ENCODE data around the gene PDK2.
A peak's percentile ranks its signal among the peaks of the same experiment; 100 is the strongest.

Gene PDK2

DNA sequence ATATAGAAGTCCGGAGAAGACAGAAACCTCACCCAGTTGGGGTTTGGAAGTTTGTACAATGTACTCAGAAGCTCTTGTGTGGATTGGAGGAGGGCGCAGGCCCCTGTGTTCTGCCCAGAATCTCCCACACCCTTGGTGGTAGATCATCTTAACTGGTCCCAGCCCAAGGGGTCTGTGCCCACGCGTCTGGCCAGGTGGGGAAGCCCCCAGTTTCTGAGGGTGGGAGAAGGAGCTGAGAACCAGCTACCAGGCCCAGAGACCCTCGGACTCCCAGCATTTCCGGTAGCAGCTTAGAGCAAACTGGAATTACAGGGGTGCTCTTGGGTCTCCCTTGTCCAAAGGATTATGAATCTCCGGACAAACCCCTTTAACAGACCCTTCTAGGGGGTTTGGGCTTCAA, 57.6 kb downstream of the PDK2 start:
- DNase-seq, result no peak

DNA sequence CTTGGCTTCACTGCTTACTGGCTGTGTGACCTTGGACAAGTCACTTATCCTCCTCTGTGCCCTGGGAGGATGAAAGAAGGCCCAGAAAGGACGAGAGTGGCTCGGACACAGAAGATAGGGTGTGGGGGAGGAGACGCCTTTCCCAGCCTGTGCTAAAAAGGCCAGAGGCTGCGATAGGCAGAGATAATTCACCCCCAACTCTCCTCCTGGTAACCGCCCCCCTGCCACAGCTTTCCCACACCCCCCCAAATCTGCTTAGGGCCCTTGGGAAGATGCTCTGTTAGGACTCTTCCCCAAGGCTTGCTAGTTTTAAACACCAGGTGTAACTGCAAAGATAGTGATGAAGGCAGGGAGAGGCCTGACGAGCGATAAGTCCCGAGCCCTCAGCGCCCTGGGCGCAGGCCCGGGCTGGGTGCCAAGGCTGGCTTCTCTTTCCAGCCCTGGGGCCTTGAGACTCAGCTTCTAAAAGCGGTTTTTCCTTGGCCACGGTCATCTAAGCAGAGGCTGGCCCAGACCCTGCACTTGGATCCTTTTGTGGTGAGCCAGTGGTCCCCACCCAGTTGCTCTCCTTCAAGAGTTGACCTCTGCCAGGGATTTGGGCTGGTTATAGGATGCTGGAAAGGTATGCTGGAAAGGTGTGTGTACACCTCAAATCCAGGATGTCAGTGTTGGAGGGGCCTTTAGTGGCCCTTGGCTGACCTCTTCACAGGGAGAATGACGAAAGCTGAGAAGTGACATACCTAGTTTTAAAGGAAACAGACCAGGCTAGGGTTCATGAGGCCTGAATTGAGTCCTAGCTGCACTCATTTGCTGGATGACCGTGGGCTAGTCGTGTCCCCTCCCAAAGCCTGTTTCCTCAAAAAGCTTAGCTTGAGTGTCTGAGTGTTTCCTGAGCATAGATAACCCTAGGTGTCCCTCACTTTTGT, 58.8 kb downstream of the PDK2 start:
- no peak for DNase-seq

DNA sequence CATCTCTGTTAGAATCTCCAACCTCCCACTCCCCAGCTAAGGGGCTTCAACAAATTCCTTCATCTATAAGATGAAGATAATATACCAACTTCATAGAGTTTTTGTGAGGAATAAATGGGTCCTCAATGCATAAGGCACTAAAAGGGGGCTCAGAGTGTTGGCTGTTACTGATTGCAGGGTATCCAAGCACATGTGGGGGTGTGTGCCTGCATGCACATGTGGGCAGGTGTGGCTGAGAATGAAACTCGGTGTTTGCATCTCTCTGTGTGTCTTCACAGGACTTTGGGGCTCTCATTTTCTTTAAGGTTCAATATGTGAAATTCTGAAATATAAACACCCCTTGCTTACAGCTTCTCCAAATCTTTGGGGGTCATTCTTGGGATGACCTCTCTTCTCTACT, 59.5 kb downstream of the PDK2 start:
- no peak for DNase-seq

DNA sequence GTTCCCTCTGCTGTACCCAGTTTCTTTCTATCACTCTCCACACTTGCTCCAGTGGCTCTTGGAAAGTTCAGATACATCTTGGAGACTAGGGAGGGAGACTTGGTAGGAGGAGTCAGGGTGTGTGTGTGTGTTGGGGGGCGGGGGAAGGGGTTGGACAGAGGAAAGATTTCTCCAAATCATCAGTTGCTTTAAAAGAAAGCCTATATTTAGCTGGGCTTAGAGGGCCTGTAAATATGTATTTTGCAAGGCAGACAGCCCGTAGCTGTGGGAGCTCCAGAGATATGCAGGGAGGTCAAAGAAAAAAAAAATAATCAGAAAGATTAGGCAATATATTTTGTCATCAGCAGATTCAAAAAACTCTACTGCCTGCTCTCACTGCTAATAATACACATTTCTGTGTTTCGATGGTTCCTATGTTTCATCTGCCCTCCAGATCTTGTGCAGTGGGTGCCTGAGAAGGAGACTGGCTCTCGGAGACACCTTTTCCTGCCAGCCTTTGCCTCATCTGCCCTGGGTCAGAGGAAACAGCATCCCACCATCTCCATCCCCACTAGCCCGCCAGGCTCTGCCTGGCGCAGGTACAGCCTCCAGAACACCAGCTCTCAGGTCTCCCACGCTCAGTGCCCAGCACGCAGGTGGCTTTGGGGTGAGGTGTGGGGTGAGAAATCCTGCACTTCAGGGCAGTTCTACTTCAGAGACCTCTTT, 60.1 kb downstream of the PDK2 start:
- DNase-seq, result no peak

DNA sequence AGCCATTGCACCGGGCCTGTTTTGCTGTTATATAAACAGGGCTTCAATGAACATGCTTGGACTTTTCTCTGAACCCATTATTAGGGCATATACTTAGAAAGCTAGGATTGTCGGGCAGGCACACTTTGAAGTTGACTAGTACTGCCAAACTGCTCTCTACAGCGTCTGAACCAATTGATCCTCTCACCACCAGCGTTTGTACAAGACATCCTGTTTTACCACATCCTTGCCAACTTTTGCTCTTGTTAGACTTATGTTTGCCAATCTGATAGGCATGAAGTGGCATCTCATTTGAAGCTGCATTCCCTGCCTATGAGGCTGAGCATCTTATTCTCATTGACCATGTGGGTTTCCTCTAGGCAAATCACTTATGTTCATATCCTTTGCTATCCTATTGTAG, 62.7 kb downstream of the PDK2 start:
- DNase-seq, result no peak

DNA sequence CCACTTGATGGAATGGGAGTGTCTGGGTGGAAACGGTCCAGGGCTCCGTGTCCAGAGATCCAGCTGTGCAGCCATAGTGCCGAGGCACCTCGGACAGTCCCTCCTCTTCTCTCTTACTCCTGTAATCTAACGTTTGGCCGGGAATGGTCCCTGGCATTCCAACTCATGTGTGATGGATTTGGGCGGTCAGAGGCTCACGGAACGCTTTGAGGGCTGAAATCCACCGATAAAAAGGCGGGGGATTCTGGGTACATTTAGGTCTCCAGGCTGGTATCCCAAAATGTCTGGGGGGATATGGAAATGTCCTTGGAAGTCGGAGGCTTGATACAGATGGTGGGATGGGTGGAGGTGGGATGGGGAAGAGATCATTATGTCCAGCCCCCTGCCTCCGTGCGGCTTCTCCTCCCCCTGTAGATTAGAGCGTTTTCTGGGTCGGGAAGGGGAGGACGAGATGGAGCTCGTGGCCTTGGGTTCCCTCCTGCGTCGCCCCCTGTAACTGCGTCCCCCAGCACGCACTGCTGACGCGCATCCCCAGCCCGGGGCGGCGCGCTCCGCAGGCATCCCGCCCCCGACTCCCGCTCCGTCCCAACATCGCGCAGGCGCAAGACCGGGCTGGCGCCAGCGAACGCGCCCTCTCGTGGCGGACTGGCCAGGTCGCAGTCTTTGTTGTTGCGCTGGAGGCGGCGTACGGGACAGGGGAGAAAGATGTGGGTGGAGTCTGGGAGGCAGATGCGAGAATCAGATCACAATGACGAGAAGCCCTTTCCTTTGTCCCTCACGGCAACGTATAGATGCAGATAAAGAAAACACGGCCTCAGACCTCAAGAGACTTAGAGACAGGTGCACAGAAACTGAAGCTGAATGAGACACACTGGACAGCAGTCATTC, 66.1 kb downstream of the PDK2 start:
- DNase-seq, result peak; percentile 88 to 95 (median 93)
